GM15510 (cell line): ENCODE data around the gene PCDHB9.
"Not testable (repeated sequence)": the region's sequence is repeated elsewhere in the genome, so short reads cannot be mapped to it uniquely, and the experiment has no call there.

Experiments used
- POLR2A ChIP-seq: IDR thresholded peaks from 3 replicates; pipeline ENCODE4 v1.6.1; 2011; ENCODE audit warnings: borderline replicate concordance; ENCODE audit not compliant: insufficient read length; ENCODE audit errors: extremely low read depth

PCDHB9 gene

DNA sequence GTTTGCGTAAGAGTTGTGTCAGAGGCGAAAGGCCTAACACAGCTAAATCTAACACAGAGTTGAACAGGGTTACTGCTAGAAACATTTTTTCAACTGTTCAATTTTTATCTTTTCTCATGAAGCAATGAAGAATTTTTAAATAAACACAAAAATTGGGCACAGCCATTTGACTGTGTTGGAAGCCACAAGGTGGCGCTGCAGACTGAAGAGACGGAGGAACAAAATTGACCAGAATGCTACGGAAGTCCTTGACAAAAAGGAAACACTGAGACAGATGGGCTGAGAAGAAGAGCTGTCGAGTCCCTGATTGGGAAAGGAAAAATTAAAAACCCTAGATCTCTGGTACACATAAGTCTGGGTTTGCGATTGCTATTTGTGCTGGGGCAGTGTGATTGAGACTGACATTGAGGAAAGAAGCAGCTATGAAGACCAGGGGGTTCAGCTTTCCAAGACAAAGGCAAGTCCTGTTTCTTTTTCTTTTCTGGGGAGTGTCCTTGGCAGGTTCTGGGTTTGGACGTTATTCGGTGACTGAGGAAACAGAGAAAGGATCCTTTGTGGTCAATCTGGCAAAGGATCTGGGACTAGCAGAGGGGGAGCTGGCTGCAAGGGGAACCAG, at the start of gene PCDHB9:
TSS of gene PCDHB9 (plus strand) at position 265 of the 616 bp plus-strand sequence. CDS start at position 423, 158 bp downstream.
- TF ChIP-seq POLR2A, result no peak

DNA sequence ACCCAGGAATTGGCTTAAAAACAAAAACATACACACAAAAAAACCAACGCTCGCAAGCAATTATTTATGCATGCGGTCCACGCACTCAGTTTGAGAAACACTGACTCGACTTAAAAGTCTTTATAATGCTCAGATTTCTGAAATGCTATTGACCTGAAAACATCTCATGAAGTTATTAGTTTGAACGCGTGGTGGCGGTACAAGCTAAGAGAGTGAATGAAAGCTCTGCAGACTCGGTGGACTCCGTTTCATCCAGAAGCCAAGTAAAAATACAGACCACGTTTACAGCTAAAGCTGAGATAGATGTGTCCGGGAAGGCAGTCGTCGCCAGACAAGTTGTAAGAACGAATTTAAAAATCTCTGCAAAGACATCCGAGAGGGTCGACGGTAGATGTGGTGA, 37.1 kb upstream of the PCDHB9 start, which contains the start of gene PCDHB6:
TSS of gene PCDHB6 (plus strand) at position 246 of the 400 bp plus-strand sequence. CDS start 201 bp downstream, outside the sequence.
- TF ChIP-seq POLR2A, result no peak

DNA sequence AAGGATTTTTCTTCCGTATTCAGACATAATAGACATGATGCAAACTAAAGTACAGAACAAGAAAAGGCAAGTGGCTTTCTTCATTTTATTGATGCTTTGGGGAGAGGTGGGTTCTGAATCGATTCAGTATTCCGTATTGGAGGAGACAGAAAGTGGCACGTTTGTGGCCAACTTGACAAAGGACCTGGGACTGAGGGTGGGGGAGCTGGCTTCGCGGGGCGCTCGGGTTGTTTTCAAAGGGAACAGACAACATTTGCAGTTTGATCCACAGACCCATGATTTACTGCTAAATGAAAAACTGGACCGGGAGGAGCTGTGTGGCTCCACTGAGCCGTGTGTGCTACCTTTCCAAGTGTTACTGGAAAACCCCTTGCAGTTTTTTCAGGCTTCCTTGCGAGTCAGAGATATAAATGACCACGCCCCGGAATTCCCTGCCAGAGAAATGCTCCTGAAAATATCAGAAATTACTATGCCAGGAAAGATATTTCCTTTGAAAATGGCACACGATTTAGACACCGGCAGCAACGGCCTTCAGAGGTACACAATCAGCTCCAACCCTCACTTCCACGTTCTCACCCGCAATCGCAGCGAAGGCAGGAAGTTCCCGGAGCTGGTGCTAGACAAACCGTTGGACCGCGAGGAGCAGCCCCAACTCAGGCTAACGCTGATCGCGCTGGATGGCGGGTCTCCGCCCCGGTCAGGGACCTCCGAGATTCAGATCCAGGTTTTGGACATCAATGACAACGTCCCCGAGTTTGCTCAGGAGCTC, 36.6 kb upstream of the PCDHB9 start:
- no peak for TF ChIP-seq POLR2A

DNA sequence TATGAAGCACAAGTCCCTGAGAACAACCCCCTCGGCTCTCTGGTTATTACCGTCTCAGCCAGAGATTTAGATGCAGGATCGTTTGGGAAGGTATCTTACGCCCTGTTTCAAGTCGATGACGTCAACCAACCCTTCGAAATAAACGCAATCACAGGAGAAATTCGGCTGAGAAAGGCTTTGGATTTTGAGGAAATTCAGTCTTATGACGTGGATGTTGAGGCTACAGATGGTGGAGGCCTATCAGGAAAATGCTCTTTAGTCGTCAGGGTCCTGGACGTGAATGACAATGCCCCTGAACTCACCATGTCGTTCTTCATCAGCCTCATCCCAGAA, 36.0 kb upstream of the PCDHB9 start:
- no peak for TF ChIP-seq POLR2A

DNA sequence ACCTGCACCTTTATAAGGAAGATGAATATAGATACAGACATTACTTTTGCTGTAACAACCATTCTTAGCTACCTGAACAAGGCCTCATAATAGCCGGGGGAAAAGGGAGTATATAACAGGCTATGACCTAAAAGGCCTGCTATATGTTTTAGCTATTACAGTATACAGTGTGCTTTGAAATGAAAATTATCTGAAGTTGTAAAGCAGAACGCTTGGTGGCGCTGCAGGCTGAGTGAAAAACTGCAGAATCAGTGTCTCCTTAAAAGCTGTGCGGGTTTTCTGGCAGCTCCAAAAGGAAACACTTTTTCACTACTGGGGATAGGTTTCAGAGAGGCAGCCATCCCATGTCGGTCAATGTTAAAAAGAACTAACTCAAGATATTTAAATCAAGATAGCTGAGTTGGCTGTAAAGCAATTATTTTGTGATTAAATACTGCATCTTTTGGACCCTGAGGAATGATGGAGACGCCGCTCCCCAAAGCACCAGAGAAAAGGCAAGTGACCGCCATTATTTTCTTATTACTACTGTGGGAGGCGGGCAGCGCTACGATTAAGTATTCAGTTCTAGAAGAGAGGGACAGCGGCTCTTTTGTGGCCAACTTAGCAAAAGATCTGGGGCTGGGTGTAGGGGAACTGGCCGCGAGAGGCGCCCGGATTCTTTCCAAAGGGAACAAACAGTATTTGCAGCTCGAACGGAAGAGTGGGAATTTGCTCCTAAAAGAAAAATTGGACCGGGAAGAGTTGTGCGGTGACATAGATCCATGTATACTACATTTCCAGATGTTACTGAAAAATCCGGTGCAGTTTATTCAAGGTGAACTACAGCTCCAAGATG, 31.2 kb upstream of the PCDHB9 start:
- TF ChIP-seq POLR2A, result no peak

DNA sequence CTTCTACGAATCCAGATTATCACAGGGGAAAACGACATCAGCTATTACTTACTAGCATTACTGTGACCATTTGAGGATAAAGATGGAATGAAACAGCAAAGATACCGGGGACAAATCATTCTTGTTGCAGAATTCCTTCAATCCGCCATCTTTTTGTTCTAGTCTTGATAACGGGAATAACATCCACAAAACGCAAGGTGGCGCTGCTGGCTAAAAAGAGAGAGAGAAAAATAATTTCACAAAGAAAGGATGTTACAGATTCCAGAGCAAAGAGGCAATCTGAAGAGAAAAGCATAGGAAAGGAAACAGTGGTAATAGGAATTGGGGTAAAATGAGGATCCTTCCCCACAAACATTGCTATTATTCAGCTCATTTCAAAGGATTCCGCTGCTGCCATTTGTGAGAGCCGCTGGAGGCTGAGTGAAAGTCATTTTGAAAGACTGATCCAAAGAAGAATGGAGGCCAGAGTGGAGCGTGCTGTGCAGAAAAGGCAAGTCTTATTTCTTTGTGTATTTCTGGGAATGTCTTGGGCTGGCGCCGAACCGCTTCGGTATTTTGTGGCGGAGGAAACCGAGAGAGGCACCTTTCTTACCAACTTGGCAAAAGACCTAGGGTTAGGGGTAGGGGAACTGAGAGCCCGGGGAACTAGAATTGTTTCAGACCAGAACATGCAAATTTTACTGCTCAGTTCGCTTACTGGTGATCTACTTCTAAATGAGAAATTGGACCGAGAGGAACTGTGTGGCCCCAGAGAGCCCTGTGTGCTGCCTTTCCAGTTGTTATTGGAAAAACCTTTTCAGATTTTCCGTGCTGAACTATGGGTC, 14.4 kb upstream of the PCDHB9 start, which contains the start of gene PCDHB7:
TSS of gene PCDHB7 (plus strand) at position 264 of the 824 bp plus-strand sequence. CDS start at position 456, 192 bp downstream.
- TF ChIP-seq POLR2A, result no peak

DNA sequence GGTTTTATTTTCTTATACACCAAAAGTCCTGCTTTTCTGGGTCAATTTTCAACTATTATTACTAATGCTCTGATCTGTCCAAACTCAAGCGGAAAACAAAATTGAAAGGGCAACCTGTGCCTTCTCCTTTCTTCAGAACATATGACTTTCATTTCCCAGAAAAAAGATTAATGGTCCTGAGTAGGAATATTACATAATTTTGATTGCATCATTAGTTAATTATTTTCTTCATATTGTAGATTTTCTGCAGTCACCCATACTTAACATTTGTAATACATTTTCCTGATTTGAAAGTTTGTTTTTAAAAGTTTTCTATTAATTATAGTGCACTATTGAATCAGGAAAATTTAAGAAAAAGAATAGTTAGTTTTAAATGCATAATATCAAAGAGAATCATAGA, 11.0 kb upstream of the PCDHB9 start:
- TF ChIP-seq POLR2A, result no peak

DNA sequence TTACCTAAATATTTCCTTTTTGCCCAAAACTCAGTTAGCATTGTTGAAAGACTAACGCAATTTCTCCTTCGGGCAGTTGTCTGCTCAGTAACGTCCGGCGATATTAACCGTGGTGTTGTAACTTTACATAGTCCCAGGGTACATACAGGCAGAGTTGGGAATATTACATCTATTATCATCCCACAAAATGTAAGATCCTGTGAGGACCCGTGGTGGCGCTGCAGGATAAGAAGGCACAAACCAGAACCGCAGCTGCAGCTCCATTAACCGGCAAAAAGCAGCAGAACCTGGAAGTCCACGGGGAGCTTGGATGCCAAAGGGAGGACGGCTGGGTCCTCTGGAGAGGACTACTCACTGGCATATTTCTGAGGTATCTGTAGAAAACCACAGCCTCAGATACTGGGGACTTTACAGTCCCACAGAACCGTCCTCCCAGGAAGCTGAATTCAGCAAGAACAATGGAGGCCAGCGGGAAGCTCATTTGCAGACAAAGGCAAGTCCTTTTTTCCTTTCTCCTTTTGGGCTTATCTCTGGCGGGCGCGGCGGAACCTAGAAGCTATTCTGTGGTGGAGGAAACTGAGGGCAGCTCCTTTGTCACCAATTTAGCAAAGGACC, 9.3 kb upstream of the PCDHB9 start, which contains the start of gene PCDHB8:
TSS of gene PCDHB8 (plus strand) at position 214 of the 615 bp plus-strand sequence. CDS start at position 459, 245 bp downstream.
- TF ChIP-seq POLR2A, result not testable (repeated sequence)

DNA sequence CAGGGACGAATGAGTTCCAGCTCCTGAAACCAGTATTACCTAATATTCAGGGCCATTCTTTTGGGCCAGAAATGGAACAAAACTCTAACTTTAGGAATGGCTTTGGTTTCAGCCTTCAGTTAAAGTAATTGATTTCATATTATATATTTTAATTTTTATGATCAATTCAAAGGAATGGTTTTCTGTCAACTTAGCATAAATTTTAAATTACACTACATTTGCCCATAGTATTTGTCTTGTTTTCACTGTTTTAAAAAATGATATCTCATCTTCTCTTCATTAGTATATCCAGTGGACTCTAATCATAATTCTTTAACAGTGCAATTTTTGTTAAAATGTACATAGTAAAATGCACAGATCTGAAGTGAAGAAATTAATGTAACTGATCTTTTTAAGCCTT, 6.6 kb upstream of the PCDHB9 start:
- TF ChIP-seq POLR2A, result no peak

DNA sequence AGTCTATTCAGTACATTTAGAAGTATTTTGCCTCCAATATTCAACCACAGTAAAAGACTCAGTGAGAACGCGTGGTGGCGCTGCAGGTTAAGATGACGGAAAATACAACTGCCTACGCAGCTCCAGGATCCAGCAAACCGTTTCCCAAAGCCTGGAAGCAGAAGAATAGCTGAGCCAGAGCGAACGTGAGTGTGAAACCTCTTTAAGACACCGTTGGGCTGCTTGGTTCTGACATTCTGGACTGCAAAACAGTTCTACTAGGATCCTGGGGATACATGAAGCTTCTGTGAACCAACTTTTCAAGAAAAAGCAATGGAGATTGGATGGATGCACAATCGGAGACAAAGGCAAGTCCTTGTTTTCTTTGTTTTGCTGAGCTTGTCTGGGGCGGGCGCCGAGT, 4.7 kb upstream of the PCDHB9 start, which contains the start of gene PCDHB16:
TSS of gene PCDHB16 (plus strand) at position 140 of the 400 bp plus-strand sequence. CDS start at position 313, 173 bp downstream.
- no peak for TF ChIP-seq POLR2A

DNA sequence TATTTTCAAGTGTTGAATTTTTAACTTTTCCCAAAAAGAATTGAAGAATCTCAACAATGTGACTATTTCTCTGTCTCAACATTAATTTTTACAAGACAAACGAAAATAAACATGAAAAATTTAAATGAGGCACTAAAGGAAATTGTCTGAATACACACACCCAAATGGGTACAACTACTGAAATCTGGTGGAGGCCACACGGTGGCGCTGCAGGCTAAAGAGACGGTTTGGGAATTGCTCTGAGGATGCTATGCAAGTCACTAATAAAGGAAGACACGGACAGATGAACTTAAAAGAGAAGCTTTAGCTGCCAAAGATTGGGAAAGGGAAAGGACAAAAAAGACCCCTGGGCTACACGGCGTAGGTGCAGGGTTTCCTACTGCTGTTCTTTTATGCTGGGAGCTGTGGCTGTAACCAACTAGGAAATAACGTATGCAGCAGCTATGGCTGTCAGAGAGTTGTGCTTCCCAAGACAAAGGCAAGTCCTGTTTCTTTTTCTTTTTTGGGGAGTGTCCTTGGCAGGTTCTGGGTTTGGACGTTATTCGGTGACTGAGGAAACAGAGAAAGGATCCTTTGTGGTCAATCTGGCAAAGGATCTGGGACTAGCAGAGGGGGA, 5.3 kb downstream of the PCDHB9 start, which contains the start of gene PCDHB10:
TSS of gene PCDHB10 (plus strand) at position 244 of the 616 bp plus-strand sequence. CDS start at position 444, 200 bp downstream.
- no peak for TF ChIP-seq POLR2A

DNA sequence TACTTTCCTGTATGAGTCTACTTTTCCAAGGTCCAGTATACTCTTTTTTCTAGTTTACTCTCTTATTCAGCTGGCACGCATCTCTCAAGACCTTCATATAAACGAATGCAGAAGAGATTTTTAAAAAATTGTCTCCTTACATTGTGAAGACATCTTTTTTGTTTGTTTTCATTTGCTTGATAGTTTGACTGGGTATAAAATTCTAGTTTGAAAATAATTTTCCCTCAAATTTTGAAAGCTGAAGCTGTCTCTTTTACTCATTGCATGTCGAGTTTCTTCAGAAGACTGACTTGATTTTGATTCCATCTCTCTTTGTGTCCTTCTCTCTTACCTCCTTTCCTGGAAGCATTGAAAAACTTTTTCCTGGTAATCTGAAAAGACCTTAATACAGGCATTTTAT, 9.4 kb downstream of the PCDHB9 start:
- TF ChIP-seq POLR2A, result no peak
